Gastrocnemius medialis (tissue), 4 donors: ENCODE data around the gene DPYSL4. TPM values are rescaled to one million over a fixed set of nuclear protein-coding genes. Genes with fewer than 3 reads are reported as not detected.

Source experiments
- ATAC-seq, 2 donors: fragments of 150-250 bp; one replicate each; pipeline ENCODE4 v1.9.1; 2016
- DNase-seq, 2 donors: peaks; one replicate each; pipeline ENCODE4 v3.0.0-alpha.2; 2019
- H3K27ac ChIP-seq, 4 donors: fragments of 200-600 bp; sonication (generic); 1 replicate in 1 of 4; 2 replicates in 3 of 4; pipeline ENCODE4 v1.5.1; 2016 to 2018; ENCODE audit warnings: mild to moderate bottlenecking in 2 of 4, moderate library complexity in 1 of 4
- H3K27me3 ChIP-seq, 3 donors: fragments of 200-600 bp; sonication (generic) in 2 of 3; 1 replicate in 1 of 3; 2 replicates in 2 of 3; pipeline versions ENCODE4 v1.5.1 to v1.6.0; 2016 to 2019; ENCODE audit warnings: mild to moderate bottlenecking in 1 of 3, moderate library complexity in 1 of 3
- H3K36me3 ChIP-seq, 2 donors: fragments of 200-600 bp; sonication (generic) in 1 of 2; one replicate each; pipeline ENCODE4 v1.5.1; 2017 to 2018
- H3K4me1 ChIP-seq, 2 donors: fragments of 200-600 bp; sonication (generic) in 1 of 2; one replicate each; pipeline ENCODE4 v1.5.1; 2016 to 2017; ENCODE audit warnings: mild to moderate bottlenecking in 2 of 2
- H3K4me3 ChIP-seq, 4 donors: fragments of 200-600 bp; sonication (generic) in 3 of 4; 1 replicate in 1 of 4; 2 replicates in 3 of 4; pipeline ENCODE4 v1.5.1; 2016 to 2019; ENCODE audit warnings: mild to moderate bottlenecking in 2 of 4
- H3K9me3 ChIP-seq, 3 donors: fragments of 200-600 bp; sonication (generic) in 2 of 3; 1 replicate in 1 of 3; 2 replicates in 2 of 3; pipeline ENCODE4 v1.5.1; 2016 to 2019
- POLR2A ChIP-seq, 2 donors: fragments of 450-650 bp; IDR thresholded peaks; one replicate each; pipeline ENCODE4 v1.6.1; 2017; ENCODE audit warnings: antibody characterized with exemption in 2 of 2, mild to moderate bottlenecking in 2 of 2, moderate library complexity in 2 of 2
- in situ Hi-C, 4 donors: fragments of 200-750 bp; cut with MboI; loops; one replicate each; pipeline versions ENCODE4 v1.15.0 to v1.8.0; 2017; ENCODE audit warnings: low sequenced_read_pairs in 4 of 4
- intact Hi-C: fragments of 100-400 bp; cut with DNase I; formaldehyde crosslinking; loops from one replicate; pipeline ENCODE4 v1.15.1; 2023; ENCODE audit warnings: low total_unique reads
- total RNA-seq, 4 donors: library from RNA; depleted of rRNA; stranded (reverse); fragments of >200 nt; gene quantifications; one replicate each; pipeline versions ENCODE4 v1.1.0 to v1.2.3, GENCODE V29; 2016
- TF ChIP-seq, protein P1 (sequence below), 5 experiments: fragments of 450-650 bp in 3 of 5; fragments of 200-600 bp in 2 of 5; sonication (generic) in 2 of 5; IDR thresholded peaks in 4 of 5; conservative IDR thresholded peaks in 1 of 5; 1 replicate in 4 of 5; 2 replicates in 1 of 5; pipeline ENCODE4 v1.5.1; 2016 to 2019; ENCODE audit warnings: antibody characterized with exemption in 5 of 5, mild to moderate bottlenecking in 3 of 5, moderate library complexity in 3 of 5

Gene DPYSL4
- total RNA-seq, 4 donors from 2014 or later, result 0.29 to 1.3 (median 0.46) TPM

DNA sequence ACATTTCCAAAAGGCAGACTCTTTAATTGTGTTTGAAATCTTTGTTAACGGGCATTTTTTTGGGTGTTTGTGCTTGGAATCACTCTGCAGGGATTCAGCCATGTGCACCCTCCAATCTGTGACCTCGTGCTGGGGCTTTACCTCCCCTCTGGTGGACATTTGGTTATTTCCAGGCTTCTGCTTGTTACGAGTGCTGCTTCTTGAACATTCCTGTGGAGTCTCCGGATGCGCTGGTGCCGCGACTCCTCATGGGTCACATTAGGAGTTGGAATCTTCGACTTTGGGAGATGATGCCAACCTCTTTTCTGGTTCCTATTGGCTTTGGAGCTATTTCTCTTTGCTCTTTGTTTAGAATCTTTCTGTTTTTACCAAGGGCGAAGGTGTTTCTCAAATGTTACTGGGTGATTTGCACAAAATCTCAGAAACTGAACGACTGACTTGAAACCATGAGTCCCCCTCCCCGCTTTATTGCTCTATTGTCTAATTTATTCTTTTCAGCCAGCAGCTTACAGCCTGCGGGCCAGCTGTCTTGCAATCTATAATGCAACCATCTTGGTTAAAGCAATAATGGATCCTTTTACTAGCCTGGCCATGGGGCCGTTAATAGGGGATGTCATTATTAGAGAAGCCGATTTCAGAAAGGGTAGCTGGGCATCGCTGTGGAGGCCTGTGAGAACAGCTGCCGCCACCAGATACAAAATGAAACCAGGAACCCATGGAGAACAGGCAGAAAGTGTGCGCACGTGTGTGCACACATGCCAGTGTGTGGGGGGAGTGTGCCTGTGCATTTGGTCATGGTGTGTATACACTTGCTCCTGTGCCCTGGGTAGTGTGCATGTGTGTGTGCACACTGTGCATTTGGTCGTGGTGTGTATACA lies 9.9 kb upstream of the DPYSL4 start:
- in situ Hi-C loops (no loop called here), intact Hi-C loops (no loop called here)
- H3K4me3 ChIP-seq, result no peak overlapping the region
- DNase-seq (no peak), ATAC-seq (no peak)
- no peaks in the 10 kb centered on the region for H3K4me1 ChIP-seq
- H3K27me3 ChIP-seq, result peaks cover 7 to 14% (median 8%) of the 10 kb centered on the region in 3 donors
- H3K27ac ChIP-seq, result no peak overlapping the region
- no peaks in the 10 kb centered on the region for H3K36me3 ChIP-seq
- TF ChIP-seq, protein P1, sequence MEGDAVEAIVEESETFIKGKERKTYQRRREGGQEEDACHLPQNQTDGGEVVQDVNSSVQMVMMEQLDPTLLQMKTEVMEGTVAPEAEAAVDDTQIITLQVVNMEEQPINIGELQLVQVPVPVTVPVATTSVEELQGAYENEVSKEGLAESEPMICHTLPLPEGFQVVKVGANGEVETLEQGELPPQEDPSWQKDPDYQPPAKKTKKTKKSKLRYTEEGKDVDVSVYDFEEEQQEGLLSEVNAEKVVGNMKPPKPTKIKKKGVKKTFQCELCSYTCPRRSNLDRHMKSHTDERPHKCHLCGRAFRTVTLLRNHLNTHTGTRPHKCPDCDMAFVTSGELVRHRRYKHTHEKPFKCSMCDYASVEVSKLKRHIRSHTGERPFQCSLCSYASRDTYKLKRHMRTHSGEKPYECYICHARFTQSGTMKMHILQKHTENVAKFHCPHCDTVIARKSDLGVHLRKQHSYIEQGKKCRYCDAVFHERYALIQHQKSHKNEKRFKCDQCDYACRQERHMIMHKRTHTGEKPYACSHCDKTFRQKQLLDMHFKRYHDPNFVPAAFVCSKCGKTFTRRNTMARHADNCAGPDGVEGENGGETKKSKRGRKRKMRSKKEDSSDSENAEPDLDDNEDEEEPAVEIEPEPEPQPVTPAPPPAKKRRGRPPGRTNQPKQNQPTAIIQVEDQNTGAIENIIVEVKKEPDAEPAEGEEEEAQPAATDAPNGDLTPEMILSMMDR (IDR thresholded peaks at IDR 0.05 in 4 of 5, conservative IDR thresholded peaks at IDR 0.05 in 1 of 5), result no peak
- no peak for TF ChIP-seq POLR2A (IDR thresholded peaks at IDR 0.05)
- no peaks in the 10 kb centered on the region for H3K9me3 ChIP-seq

GRCh38 chr10:132178046-132178445 lies 8.7 kb upstream of the DPYSL4 start:
- no peak for ATAC-seq
- Histone ChIP-seq H3K36me3 (no peaks in the 10 kb centered on the region), H3K9me3 (no peaks in the 10 kb centered on the region), H3K4me3 (no peak overlapping the region), H3K27me3 (peaks cover 7 to 18% (median 9%) of the 10 kb centered on the region in 3 donors), H3K27ac (no peak overlapping the region), H3K4me1 (no peaks in the 10 kb centered on the region)
- in situ Hi-C loops, result no loop called here
- TF ChIP-seq POLR2A (IDR thresholded peaks at IDR 0.05), result no peak
- TF ChIP-seq, protein P1 (IDR thresholded peaks at IDR 0.05 in 4 of 5, conservative IDR thresholded peaks at IDR 0.05 in 1 of 5), result no peak
- no peak for DNase-seq
- intact Hi-C loops, result no loop called here

DNA sequence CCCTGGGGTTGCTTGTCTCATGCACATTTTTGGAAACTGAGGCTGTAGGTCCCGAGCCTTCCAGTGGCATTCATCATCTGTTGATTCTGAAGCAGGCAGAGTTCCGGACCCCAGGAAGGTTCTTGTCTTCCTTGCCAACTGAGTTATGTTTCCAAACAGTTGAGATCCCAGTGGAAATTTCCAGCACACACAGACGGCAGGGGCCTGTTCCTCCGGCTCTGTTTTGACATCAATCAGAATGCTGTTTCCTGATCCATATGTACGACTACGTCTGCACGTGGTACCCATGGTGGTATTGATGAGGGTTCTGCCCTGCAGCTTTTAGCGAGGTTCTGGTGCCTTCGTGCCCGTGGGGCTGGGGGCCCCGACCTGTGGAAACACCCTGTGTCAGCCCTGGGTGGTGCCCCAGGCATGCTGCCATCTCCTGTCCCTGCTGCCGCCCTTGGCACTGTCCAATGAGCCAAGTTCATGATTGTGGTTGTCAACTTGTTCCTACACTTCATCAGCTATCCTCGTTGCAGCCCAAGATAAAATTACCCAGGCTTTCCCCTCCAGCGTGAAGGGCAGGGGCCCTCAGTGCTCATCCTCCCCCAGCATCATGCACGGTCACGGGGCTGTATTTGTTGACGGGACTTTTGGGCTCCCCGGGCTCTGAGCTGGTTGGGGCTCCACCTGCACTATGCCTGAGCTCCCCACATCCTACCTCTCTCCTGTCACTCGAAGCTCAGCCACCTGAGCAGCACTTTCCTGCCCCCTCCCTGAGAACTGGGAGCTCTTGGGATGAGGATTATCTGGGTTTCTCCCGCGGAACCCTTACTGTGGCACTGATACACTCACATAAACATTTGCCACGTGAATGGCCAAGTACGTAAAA lies 7.8 kb upstream of the DPYSL4 start:
- no peaks in the 10 kb centered on the region for H3K4me1 ChIP-seq
- DNase-seq, result no peak
- no peaks in the 10 kb centered on the region for H3K9me3 ChIP-seq
- H3K36me3 ChIP-seq, result no peaks in the 10 kb centered on the region
- intact Hi-C loops, result no loop called here
- no peak overlapping the region for H3K4me3 ChIP-seq
- peaks cover 7 to 19% (median 10%) of the 10 kb centered on the region in 3 donors for H3K27me3 ChIP-seq
- no peak overlapping the region for H3K27ac ChIP-seq
- ATAC-seq, result no peak
- TF ChIP-seq, protein P1 (IDR thresholded peaks at IDR 0.05 in 4 of 5, conservative IDR thresholded peaks at IDR 0.05 in 1 of 5), result no peak
- no peak for TF ChIP-seq POLR2A (IDR thresholded peaks at IDR 0.05)
- in situ Hi-C loops, result no loop called here

DNA sequence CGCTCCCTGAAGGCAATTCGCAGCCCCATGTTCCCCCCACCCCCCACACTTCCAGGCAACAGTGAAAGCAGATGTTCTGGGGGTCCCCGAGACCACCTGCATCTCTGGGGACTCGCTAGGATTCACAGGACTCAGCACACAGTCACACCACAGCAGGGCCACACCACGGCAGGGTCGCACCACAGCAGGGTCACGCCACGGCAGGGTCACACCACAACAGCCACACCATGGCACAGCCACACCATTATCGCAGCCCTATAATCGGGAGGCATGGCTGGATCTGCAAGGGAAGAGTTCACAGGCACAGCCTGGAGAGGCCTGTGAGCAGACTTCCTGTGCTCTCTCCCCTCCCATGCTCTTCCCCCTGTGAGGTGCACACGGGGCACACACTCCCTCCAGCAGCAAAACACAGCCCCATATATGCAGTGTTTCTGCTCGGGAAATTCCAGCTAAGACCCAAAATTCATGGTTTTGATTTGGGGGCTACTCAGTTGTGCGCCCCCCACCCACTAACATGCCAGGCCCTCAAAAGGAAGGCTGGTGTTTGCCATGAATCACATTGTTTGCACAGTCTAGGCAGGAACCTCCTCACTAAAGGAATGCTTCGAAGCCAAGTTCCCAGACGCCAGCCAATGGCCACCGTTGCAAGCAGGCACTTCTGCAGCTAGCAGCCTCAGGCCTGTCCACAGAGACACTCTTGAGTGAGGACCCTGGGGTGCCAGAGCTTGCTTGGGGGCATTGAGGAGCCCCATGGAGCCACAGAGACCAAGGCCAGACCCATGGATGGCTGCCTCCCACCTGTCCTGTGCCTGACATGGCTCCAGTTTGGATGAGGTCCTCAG lies 7.0 kb upstream of the DPYSL4 start:
- intact Hi-C loops, result no loop called here
- in situ Hi-C loops, result no loop called here
- H3K27me3 ChIP-seq, result peaks cover 9 to 19% (median 18%) of the 10 kb centered on the region in 3 donors
- no peaks in the 10 kb centered on the region for H3K4me1 ChIP-seq
- H3K9me3 ChIP-seq, result no peaks in the 10 kb centered on the region
- H3K36me3 ChIP-seq, result no peaks in the 10 kb centered on the region
- ATAC-seq, result no peak
- TF ChIP-seq, protein P1 (IDR thresholded peaks at IDR 0.05 in 4 of 5, conservative IDR thresholded peaks at IDR 0.05 in 1 of 5), result no peak
- no peak for TF ChIP-seq POLR2A (IDR thresholded peaks at IDR 0.05)
- H3K27ac ChIP-seq, result no peak overlapping the region
- no peak overlapping the region for H3K4me3 ChIP-seq
- DNase-seq, result no peak
